ENCODE measurements around the gene CHIC2.
"Not testable (repeated sequence)": the region's sequence is repeated elsewhere in the genome, so short reads cannot be mapped to it uniquely, and the experiment has no call there.

The CHIC2 gene

GRCh38 chr4:54062392-54062791, 2.0 kb downstream of the CHIC2 start:
- no peak for FAIRE-seq
- DNase-seq (ENCODE audit: insufficient read length, low spot score): no peak

DNA sequence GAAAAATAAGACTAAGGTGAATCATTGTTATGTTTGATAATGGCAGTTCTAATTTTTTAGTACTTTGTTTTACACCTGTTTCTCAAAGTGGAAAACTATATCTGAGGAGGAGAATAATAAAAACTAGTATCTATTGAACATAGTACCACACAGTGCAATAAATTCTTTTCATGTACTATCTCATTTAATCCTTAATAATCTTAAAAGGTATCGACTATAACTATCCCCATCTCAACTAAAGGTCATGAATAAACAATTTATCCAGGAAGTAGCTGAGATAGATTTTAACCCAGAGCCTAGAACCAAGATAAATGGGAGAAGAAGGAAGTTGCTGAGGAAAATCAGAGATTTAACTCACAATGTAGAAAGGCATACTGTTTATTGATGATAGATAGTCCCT, 2.5 kb downstream of the CHIC2 start:
- FAIRE-seq (no peak), DNase-seq (ENCODE audit: insufficient read length, low spot score) (no peak)

- no peak for DNase-seq (ENCODE audit: insufficient read length, low spot score)
- no peak for FAIRE-seq
Measured at GRCh38 chr4:54061067-54061466, 3.3 kb downstream of the CHIC2 start.

- FAIRE-seq (no peak), DNase-seq (ENCODE audit: insufficient read length, low spot score) (no peak)
Measured at GRCh38 chr4:54060116-54060515, 4.3 kb downstream of the CHIC2 start.

GRCh38 chr4:54058171-54058570, 6.2 kb downstream of the CHIC2 start:
- DNase-seq (ENCODE audit: insufficient read length, low spot score) (no peak), FAIRE-seq (no peak)

- DNase-seq (ENCODE audit: insufficient read length, low spot score) (no peak), FAIRE-seq (no peak)
Measured at GRCh38 chr4:54056360-54056759, 8.0 kb downstream of the CHIC2 start.

- DNase-seq (ENCODE audit: insufficient read length, low spot score): no peak
- no peak for FAIRE-seq
Measured at GRCh38 chr4:54055494-54055893, 8.9 kb downstream of the CHIC2 start.

- DNase-seq (ENCODE audit: insufficient read length, low spot score) (no peak), FAIRE-seq (no peak)
Measured at GRCh38 chr4:54054501-54054900, 9.9 kb downstream of the CHIC2 start.

DNA sequence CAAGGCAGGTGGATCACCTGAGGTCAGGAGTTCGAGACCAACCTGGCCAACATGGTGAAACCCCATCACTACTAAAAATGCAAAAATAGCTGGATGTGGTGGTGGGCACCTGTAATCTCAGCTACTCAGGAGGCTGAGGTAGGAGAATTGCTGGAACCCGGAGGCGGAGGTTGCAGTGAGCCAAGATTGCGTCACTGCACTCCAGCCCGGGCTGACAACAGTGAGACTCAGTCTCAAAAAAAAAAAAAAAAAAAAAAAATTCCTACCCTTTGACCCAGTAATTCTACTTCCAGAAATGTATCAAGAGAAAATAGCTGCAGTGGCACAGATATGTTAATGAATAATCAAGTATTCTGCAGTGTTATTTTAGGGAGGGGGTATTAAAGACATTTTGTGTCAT, 11.1 kb downstream of the CHIC2 start:
- not testable (repeated sequence) for FAIRE-seq

DNA sequence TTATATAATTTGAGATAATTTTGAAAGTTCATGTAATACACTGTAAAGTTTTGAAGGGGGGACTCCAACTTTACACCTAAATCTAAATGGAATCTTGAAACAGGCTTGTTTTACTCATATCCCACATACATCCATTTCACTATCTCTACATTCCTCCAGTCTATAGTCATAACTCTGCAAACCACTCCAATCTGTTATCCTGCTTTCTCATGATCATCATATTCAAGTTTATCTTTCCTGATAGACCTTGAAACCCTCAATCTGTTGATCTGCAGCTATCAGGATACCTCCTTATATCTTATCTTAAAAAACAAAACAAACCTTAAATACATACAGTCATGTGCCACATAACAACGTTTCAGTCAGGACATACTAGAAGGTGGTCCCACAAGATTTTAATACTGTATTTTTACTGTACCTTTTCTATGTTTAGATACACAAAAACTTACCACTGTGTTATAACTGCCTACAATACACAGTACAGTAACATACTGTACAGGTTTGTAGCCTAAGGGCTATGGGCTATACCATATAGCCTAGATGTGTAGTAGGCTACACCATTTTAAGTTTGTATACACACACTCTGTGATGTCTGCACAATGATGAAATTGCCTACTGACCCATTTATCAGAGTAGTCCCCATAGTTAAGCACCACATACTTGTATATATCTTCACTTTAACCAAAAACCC, 14.0 kb downstream of the CHIC2 start:
- DNase-seq (ENCODE audit: insufficient read length, low spot score) (no peak), FAIRE-seq (no peak)

More for the DNA sequence above, 11.1 kb downstream of the CHIC2 start:
- DNase-seq (ENCODE audit: insufficient read length, low spot score): not testable (repeated sequence)

DNA sequence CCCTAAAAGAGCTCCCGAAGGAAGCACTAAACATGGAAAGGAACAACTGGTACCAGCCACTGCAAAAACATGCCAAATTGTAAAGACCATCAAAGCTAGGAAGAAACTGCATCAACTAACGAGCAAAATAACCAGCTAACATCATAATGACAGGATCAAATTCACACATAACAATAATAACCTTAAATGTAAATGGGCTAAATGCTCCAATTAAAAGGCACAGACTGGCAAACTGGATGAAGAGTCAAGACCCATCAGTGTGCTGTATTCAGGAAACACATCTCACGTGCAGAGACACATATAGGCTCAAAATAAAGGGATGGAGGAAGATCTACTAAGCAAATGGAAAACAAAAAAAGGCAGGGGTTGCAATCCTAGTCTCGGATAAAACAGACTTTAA, 20.8 kb downstream of the CHIC2 start:
- FAIRE-seq; DNase-seq (ENCODE audit: insufficient read length, low spot score): not testable (repeated sequence)

GRCh38 chr4:54041933-54042332, 22.5 kb downstream of the CHIC2 start:
- DNase-seq (ENCODE audit: insufficient read length, low spot score) (no peak), FAIRE-seq (no peak)

DNA sequence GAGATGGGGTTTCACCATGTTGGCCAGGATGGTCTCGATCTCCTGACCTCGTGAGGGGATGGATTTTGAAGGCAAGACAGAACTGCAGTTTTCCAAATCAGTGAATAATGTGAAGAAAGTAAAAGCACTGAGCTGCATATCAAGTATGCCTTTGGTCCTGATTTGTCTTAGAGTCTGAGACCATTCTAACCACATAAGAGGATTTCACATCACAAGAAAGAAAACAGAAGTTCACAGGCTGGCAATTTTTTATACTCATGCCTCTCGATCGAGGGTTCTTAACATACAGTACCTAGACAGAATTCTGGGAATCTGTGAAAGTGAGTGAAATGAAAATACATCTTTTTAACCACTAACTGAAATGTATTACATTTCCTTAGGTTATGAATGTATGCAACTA, 23.3 kb downstream of the CHIC2 start:
- FAIRE-seq: no peak
- no peak for DNase-seq (ENCODE audit: insufficient read length, low spot score)

GRCh38 chr4:54038056-54038455, 26.3 kb downstream of the CHIC2 start:
- FAIRE-seq: no peak
- DNase-seq (ENCODE audit: insufficient read length, low spot score): no peak

- no peak for FAIRE-seq
Measured at GRCh38 chr4:54036184-54036583, 28.2 kb downstream of the CHIC2 start.

GRCh38 chr4:54032558-54033135, 31.8 kb downstream of the CHIC2 start:
- no peak for FAIRE-seq

More at GRCh38 chr4:54036184-54036583, 28.2 kb downstream of the CHIC2 start:
- no peak for DNase-seq (ENCODE audit: insufficient read length, low spot score)

DNA sequence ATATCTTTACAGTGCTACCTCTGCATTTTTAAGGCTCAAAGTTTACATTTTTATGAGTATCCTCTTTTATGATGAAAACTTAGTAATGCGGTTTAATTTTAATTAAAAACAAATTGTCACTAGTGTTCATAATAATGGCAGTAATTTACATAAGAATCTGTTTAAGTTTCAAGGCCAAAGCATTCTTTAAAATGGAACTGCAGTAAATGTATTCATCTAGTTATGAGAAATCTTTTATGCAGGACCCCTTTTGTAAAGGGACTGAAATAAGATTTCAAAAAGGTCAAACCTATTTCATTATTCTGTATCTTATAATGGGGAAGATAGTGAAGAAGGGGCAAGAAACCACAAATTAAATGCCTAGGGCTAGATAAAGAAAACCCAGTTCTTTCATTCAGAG, 37.1 kb downstream of the CHIC2 start:
- DNase-seq (ENCODE audit: insufficient read length, low spot score) (no peak), FAIRE-seq (no peak)

More at GRCh38 chr4:54032558-54033135, 31.8 kb downstream of the CHIC2 start:
- no peak for DNase-seq (ENCODE audit: insufficient read length, low spot score)

DNA sequence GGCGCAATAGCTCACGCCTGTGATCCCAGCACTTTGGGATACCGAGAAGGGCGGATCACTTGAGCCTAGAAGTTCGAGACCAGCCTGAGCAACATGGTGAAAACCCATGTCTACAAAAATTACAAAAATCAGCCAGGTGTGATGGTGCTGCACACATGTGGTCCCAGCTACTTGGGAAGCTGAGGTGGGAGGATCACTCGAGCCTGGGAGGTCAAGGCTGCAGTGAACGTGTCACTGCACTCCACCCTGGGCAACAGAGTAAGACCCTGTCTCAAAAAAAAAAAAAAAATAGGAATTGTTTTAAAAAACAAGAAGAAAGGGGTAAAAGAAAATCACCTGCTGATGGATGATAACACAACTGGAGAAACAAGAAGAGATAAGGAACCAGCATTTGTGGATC, 38.8 kb downstream of the CHIC2 start:
- no peak for DNase-seq (ENCODE audit: insufficient read length, low spot score)
- no peak for FAIRE-seq

- DNase-seq (ENCODE audit: insufficient read length, low spot score); FAIRE-seq: not testable (repeated sequence)
Measured at GRCh38 chr4:54023019-54023418, 41.4 kb downstream of the CHIC2 start.

GRCh38 chr4:54017974-54018373, 46.4 kb downstream of the CHIC2 start:
- DNase-seq (ENCODE audit: insufficient read length, low spot score): no peak
- FAIRE-seq: no peak

- DNase-seq (ENCODE audit: insufficient read length, low spot score) (no peak), FAIRE-seq (no peak)
Measured at GRCh38 chr4:54017308-54017707, 47.1 kb downstream of the CHIC2 start.

DNA sequence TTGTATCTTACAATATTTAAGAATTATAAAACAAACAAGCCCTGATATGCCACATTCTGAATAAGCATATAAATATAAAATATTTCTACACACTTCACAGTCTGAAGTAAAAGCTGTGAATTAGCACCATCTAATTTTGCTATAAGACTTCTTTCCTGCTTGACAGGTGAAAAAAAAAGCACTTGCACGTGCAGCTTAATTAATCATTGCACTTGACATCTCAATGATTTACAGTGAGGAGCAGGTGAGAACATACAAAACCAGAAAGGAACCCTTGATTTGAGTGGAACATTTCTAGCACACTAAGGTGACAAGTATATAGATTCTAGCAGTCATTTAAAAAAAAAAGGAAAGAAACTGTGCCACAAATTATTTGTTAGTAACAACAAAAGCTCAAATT, 47.9 kb downstream of the CHIC2 start:
- FAIRE-seq: no peak
- no peak for DNase-seq (ENCODE audit: insufficient read length, low spot score)
